Muscle layer of duodenum (tissue), 2 donors: ENCODE measurements around the gene RCE1.

Source experiments
- H3K27ac ChIP-seq: one replicate; pipeline ENCODE4 v1.7.0; 2013; ENCODE audit warnings: mild to moderate bottlenecking, low read length
- H3K27me3 ChIP-seq: one replicate; pipeline ENCODE4 v1.7.0; 2013; ENCODE audit warnings: low read depth, mild to moderate bottlenecking, control low read depth, low read length
- H3K36me3 ChIP-seq, 2 donors: one replicate each; pipeline ENCODE4 v1.7.0; 2013; ENCODE audit warnings: low read length in 2 of 2, control low read depth in 1 of 2, mild to moderate bottlenecking in 1 of 2; ENCODE audit not compliant: insufficient read depth in 2 of 2, control insufficient read depth in 1 of 2
- H3K4me1 ChIP-seq, 2 donors: one replicate each; pipeline ENCODE4 v1.7.0; 2013; ENCODE audit warnings: low read length in 2 of 2, mild to moderate bottlenecking in 2 of 2, control low read depth in 1 of 2, moderate library complexity in 1 of 2; ENCODE audit not compliant: insufficient read depth in 2 of 2, control insufficient read depth in 1 of 2
- H3K4me3 ChIP-seq, 2 donors: one replicate each; pipeline ENCODE4 v1.7.0; 2013; ENCODE audit warnings: low read length in 2 of 2, low read depth in 1 of 2, mild to moderate bottlenecking in 1 of 2
- H3K9me3 ChIP-seq, 2 donors: one replicate each; pipeline ENCODE4 v1.7.0; 2013; ENCODE audit warnings: low read length in 2 of 2, control low read depth in 1 of 2, mild to moderate bottlenecking in 1 of 2; ENCODE audit not compliant: control insufficient read depth in 1 of 2
- donor health status: healthy.

RCE1 gene

GRCh38 chr11:66885950-66886440 lies 42.8 kb downstream of the RCE1 start:
- Histone ChIP-seq H3K9me3 (no peaks in the 10 kb centered on the region), H3K27ac (no peak overlapping the region), H3K4me3 (no peak overlapping the region), H3K4me1 (peaks cover 0 to 14% of the 10 kb centered on the region in 2 donors), H3K27me3 (no peaks in the 10 kb centered on the region), H3K36me3 (no peaks in the 10 kb centered on the region)

- Histone ChIP-seq H3K9me3 (no peaks in the 10 kb centered on the region), H3K27me3 (no peaks in the 10 kb centered on the region), H3K36me3 (no peaks in the 10 kb centered on the region), H3K4me1 (peaks cover 0 to 14% of the 10 kb centered on the region in 2 donors), H3K4me3 (no peak overlapping the region), H3K27ac (no peak overlapping the region)
Observed at GRCh38 chr11:66886671-66887221, 43.5 kb downstream of the RCE1 start.

- no peaks in the 10 kb centered on the region for H3K36me3 ChIP-seq
- peaks cover 0 to 8% of the 10 kb centered on the region in 2 donors for H3K4me1 ChIP-seq
- no peak overlapping the region for H3K4me3 ChIP-seq
- no peaks in the 10 kb centered on the region for H3K9me3 ChIP-seq
- no peaks in the 10 kb centered on the region for H3K27me3 ChIP-seq
- H3K27ac ChIP-seq, result no peak overlapping the region
Observed at GRCh38 chr11:66887526-66887925, 44.3 kb downstream of the RCE1 start.

GRCh38 chr11:66888282-66888681 lies 45.0 kb downstream of the RCE1 start:
- Histone ChIP-seq H3K27ac (no peak overlapping the region), H3K4me3 (no peak overlapping the region), H3K36me3 (no peaks in the 10 kb centered on the region), H3K27me3 (no peaks in the 10 kb centered on the region), H3K9me3 (no peaks in the 10 kb centered on the region), H3K4me1 (peaks cover 0 to 2% of the 10 kb centered on the region in 2 donors)

GRCh38 chr11:66889960-66890359 lies 46.7 kb downstream of the RCE1 start:
- Histone ChIP-seq H3K4me3 (no peak overlapping the region), H3K36me3 (no peaks in the 10 kb centered on the region), H3K4me1 (no peaks in the 10 kb centered on the region), H3K27ac (no peak overlapping the region), H3K9me3 (no peaks in the 10 kb centered on the region), H3K27me3 (no peaks in the 10 kb centered on the region)

- H3K4me3 ChIP-seq, result no peak overlapping the region
- no peak overlapping the region for H3K27ac ChIP-seq
Observed at GRCh38 chr11:66891851-66892660, 48.8 kb downstream of the RCE1 start.

GRCh38 chr11:66892911-66893310 lies 49.7 kb downstream of the RCE1 start:
- Histone ChIP-seq H3K9me3 (no peaks in the 10 kb centered on the region), H3K4me1 (no peaks in the 10 kb centered on the region), H3K27me3 (no peaks in the 10 kb centered on the region), H3K36me3 (no peaks in the 10 kb centered on the region), H3K4me3 (no peak overlapping the region), H3K27ac (no peak overlapping the region)

More at GRCh38 chr11:66891851-66892660, 48.8 kb downstream of the RCE1 start:
- H3K27me3 ChIP-seq, result no peaks in the 10 kb centered on the region
- no peaks in the 10 kb centered on the region for H3K36me3 ChIP-seq
- H3K9me3 ChIP-seq, result no peaks in the 10 kb centered on the region
- no peaks in the 10 kb centered on the region for H3K4me1 ChIP-seq

- Histone ChIP-seq H3K4me3 (no peak overlapping the region), H3K4me1 (no peaks in the 10 kb centered on the region), H3K27ac (no peak overlapping the region), H3K36me3 (no peaks in the 10 kb centered on the region), H3K27me3 (no peaks in the 10 kb centered on the region), H3K9me3 (no peaks in the 10 kb centered on the region)
Observed at GRCh38 chr11:66894141-66894540, 50.9 kb downstream of the RCE1 start.
